Measurements from ENCODE around the gene TTC39C.

GRCh38 chr18:24011123-24011917 is 3.2 kb upstream of the TTC39C start:
- TF ChIP-seq CTCF (IDR thresholded peaks at IDR 0.05): no peak
- TF ChIP-seq POLR2A (IDR thresholded peaks at IDR 0.05): no peak
- no peak for TF ChIP-seq POLR2AphosphoS5 (IDR thresholded peaks at IDR 0.05)
